Lower leg skin (tissue), 3 donors: Measurements from ENCODE around the gene TMSB10.

ENCODE experiments used
- CTCF ChIP-seq, 3 donors: fragments of 450-650 bp; IDR thresholded peaks; one replicate each; pipeline ENCODE4 v1.5.1; 2016; ENCODE audit warnings: antibody characterized with exemption in 3 of 3, mild to moderate bottlenecking in 3 of 3, moderate library complexity in 2 of 3
- POLR2A ChIP-seq, 2 donors: fragments of 450-650 bp; IDR thresholded peaks; one replicate each; pipeline ENCODE4 v1.6.1; 2016 to 2017; ENCODE audit warnings: antibody characterized with exemption in 2 of 2, mild to moderate bottlenecking in 1 of 2, moderate library complexity in 1 of 2

- no peak for TF ChIP-seq CTCF (IDR thresholded peaks at IDR 0.05)
- no peak for TF ChIP-seq POLR2A (IDR thresholded peaks at IDR 0.05)
These were observed 23.7 kb upstream of the TMSB10 start for GRCh38 chr2:84881581-84882413.
